GM10847 (cell line): ENCODE results near the gene PAK4.

ENCODE experiments used
- POLR2A ChIP-seq: IDR thresholded peaks from 2 replicates; pipeline ENCODE4 v1.6.1; 2011; ENCODE audit not compliant: insufficient read length; ENCODE audit errors: extremely low read depth

The PAK4 gene

GRCh38 chr19:39193803-39194202 is 68.2 kb downstream of the PAK4 start:
- TF ChIP-seq POLR2A = no peak

DNA sequence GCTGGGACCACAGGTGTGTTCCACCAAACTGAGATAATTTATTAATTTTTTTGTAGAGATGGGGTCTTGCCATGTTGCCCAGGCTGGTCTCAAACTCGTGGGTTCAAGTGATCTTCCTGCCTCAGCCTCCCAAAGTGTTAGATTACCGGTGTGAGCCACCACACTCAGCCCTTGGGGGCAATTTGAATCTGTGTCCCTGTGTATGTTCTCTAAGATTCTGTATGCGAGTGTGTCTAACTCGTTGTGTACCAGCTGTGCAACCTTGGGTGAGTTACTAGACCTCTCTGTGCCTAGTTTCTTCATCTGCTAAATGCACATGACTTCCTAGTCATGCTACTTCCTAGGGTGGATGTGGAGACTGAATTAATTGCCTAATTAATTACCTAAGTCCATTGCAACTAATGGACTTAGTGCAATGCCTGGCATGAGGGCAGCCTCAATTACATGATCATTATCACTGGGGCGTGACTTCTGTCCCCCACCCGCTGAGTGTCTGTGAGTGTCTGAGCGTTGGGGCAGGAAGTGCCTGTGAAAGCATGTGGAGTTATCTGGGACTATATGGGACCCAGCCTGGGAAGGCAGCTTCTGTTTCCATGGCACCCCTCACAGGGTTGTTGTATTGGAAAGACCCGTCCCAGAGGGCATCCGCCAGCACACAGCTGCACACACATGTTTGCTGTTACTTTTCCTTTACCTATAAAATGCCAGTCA is 69.4 kb downstream of the PAK4 start:
- TF ChIP-seq POLR2A = no peak

- no peak for TF ChIP-seq POLR2A
Measured at GRCh38 chr19:39195755-39196154, 70.2 kb downstream of the PAK4 start.

DNA sequence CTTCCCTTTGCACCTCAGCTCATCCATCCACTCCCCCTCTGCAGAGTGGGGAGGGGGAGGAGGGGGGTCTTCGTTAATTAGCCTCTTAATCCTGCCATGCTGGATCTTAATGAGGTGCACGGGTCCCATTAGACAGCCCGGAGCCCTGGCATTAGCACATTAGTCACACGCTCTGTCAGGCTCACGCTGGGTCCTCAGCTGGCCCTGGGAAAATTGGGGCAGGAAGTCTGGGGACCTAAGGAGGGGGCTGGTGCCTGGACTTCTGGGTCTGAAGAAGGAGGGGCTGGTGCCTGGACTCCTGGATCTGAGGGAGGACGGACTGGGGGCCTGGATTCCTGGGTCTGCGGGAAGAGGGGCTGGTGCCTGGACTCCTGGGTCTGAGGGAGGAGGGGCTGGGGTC is 70.7 kb downstream of the PAK4 start:
- TF ChIP-seq POLR2A = no peak

- TF ChIP-seq POLR2A = no peak
Measured at GRCh38 chr19:39196860-39197562, 71.4 kb downstream of the PAK4 start, which contains the start of gene NCCRP1. NCCRP1 (plus strand) TSS chr19:39196964; CDS start chr19:39196983, 19 bp downstream.

DNA sequence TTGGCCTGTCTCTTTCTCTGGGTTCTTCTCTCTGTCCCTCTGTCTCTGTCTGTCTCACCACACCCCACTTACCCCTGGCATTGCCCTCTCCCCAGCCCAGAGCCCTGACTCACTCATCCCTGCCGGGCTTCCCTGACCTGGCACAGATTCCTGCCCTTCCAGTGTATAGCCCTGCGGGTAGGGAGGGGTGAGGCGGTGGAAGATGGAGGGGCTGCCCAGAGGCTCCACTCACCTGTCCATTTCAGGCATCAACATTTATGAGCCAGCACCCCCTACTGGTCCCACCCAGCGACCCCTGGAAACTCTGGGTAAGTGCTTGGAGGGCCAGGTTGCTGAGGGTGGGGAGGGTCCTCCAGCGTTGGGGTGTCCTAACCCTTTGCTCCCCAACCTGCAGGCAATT is 72.2 kb downstream of the PAK4 start:
- no peak for TF ChIP-seq POLR2A

- TF ChIP-seq POLR2A = no peak
Measured at GRCh38 chr19:39199025-39199424, 73.4 kb downstream of the PAK4 start.

DNA sequence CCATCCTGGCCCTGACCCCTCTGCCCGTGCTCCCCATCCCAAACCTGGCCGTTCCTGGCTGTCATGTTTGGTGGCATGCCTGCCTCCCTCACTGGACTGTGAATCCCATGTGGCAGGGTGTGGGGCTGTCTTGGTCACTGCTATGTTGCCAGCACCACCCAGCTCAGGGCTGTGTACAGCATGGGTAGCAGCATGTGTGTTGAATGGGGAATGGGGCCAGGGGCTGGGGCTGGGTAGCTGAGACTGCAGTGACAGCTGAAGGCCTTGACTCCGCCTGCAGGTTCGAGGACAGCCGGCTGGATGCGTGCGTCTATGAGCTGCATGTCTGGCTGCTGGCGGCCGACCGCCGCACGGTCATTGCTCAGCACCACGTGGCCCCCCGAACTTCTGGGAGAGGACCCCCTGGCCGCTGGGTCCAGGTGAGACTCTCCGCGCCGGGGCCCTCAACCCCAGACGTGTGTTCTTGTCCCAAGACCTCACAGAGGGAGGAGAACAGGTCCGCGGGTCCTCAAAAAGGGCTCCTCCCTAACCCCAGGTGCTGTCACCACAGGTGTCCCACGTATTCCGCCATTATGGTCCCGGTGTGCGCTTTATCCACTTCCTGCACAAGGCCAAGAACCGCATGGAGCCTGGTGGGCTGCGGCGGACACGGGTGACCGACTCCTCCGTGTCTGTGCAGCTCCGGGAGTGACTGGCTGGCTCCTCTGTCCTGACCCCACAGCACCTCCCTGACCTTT is 74.6 kb downstream of the PAK4 start:
- TF ChIP-seq POLR2A = no peak

DNA sequence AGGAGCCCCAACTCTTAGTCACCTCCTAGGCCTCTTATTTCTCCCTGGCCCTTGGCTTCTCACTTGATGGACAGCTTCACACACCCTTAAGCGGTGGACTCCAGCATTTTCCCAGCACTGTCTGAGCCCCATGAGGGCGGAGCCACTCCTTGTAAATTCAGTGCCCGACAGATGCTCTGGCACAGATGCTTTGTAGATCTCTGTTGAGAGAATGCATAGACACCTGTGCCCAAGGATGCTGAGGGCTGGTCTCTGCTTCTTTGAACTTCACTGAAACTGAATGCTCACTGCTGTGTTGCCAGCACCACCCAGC is 75.2 kb downstream of the PAK4 start:
- no peak for TF ChIP-seq POLR2A

GRCh38 chr19:39202998-39203355 is 77.4 kb downstream of the PAK4 start:
- TF ChIP-seq POLR2A = no peak

DNA sequence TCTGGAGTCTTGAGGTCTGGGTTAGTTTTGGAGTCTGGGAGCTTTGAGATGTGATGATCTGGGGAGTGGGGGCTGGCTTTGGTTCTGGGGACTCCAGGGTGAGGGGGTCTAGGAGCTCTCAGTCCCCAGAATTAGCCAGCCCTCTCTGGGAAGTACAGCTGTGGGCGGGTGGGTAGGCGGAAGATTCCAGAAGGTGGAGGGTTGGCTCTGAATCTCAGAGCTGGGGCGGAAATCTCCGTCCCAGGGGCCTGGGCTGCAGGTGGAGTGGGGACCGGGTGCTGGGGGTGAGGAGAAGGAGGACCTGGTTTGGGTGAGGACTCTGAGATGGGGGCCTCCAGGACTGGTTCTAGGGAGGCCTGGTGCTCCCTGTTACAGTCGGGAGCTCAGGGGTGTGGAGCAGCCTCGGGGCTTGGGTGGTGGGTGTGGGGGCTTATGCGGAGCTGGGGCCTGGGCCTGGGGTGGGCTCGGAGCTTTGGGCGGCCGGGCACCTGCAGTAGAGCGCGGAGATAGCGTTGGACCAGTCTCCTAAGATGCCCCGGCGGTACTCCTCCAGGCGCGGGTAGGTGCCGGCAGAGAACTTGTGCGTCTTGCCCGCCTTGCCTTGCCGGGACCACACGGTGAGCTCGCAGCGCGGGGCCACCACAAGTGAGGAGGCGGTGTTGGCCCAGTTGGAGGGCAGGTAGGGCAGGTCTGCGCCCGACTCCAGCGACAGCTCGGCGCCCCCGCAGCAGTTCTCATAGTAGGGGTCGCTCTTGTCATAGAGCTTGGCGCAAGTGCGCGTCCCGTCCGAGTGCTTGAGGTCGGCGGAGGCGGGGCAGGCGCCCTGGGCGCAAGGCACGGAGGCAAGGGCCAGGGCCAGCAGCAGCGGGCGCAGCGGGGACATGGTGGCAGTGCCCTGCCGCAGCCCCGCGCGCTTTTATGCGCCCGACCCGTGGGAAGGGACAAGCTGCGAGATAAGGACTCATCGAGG is 78.1 kb downstream of the PAK4 start, which contains the start of gene SYCN:
Gene SYCN (minus strand): TSS at position 892 of the 970 bp plus-strand sequence. CDS start 9 bp downstream, at position 883.
- no peak for TF ChIP-seq POLR2A

DNA sequence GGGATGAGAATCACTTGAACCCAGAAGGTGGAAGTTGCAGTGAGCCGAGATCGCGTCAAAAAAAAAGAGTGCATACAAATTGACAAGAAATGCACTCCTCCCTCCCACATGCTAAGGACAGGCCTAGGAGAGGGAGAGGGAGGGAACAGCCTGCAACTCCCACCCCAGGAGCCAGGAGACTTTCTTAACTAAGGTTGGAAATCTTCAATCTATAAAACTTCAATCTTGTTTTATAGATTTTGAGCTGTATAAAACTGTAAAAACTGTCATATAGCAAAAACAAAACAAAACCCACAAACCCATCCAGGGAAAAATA is 79.8 kb downstream of the PAK4 start:
- no peak for TF ChIP-seq POLR2A

GRCh38 chr19:39206122-39206521 is 80.5 kb downstream of the PAK4 start:
- no peak for TF ChIP-seq POLR2A

DNA sequence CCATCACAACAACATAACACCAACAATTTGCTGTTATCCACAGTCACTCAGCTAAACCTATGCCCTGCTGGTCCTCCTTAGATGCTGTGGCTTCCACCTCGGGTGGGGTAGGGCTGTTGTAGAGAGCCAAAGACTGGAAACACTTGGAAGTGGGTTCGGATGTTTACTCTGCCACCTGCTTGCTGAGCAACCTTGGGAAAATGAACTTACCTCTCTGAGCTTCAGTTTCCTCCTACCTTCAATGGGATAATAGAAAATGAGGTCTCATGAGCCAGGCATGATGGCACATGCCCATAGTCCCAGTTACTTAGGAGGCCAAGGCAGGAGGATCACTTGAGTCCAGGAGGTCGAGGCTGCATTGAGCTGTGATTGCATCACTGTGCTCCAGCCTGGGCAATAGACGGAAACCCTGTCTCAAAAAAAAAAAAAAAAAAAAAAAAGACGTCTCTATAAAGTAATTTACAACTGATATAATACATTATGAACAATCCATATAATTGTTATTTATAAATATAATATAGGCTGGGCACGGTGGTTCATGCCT is 81.8 kb downstream of the PAK4 start:
- TF ChIP-seq POLR2A = no peak
